GM18502 (cell line): ENCODE data around the gene PSPH.

ENCODE experiments used
- ATAC-seq: cut with Tn5 transposase; IDR thresholded peaks from one replicate; pipeline ENCODE4 v1.9.1; 2021; ENCODE audit warnings: mild to moderate bottlenecking; ENCODE audit not compliant: unreplicated experiment, poor library complexity

The PSPH gene

DNA sequence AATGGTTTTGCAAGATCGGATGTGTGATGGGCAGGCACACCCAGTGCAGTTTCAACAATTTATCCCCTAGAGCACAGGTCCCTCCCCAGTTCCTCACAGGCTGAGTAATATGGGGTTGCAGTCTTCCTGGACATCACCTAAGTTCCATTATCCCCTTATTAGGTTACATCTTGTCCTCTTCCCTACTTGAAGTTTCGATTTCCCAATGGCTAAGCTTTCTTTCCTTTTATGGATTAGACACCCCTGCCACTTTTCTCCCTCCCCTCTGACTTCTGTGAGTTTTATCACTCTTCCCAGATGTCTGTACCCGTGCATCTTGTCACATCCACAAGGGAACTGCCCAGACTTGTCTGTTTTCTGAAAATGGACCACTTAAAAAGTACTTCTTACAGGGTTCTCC is 89.2 kb downstream of the PSPH start:
- ATAC-seq: no peak
